HCT116 (cell line): Measurements from ENCODE around the gene NGEF. TPM values are rescaled to one million over a fixed set of nuclear protein-coding genes. Genes with fewer than 3 reads are reported as not detected.
A peak's percentile ranks its signal among the peaks of the same experiment; 100 is the strongest.

Experiments
- ATAC-seq: fragments of 200-7000 bp; cut with Tn5 transposase; 2 replicates; pipeline ENCODE4 v1.9.1; 2020; ENCODE audit warnings: mild to moderate bottlenecking, moderate library complexity
- BruUV-seq: library from RNA; stranded (reverse); fragments of 400-500 nt; replicated peaks from 2 replicates; lab custom pipeline; 2021; lab: Mats Ljungman, UMichigan
- CTCF ChIA-PET: fragments of 300-600 bp; sonication (Branson Sonifier 250); formaldehyde crosslinking; loops from one replicate; lab custom pipeline; 2021; ENCODE audit warnings: antibody characterized with exemption; lab: Charles Lee
- POLR2A ChIA-PET: fragments of 300-600, 350-600 bp; sonication (Branson Sonifier 250); formaldehyde crosslinking; loops from one replicate; lab custom pipeline; 2021; ENCODE audit warnings: antibody characterized with exemption; lab: Charles Lee
- RAD21 ChIA-PET, 2 experiments: fragments of 300-600 bp; sonication (Branson Sonifier 250); formaldehyde crosslinking; loops; one replicate each; lab custom pipeline; 2023; ENCODE audit warnings: low total read pairs in 2 of 2; ENCODE audit not compliant: uncharacterized antibody in 2 of 2, unreplicated experiment in 2 of 2, low non-redundant PET in 1 of 2; lab: Charles Lee
- DNase-seq: peaks from one replicate; pipeline ENCODE4 v3.0.0-alpha.2; 2010; ENCODE audit warnings: low read depth, low spot score
- H2AFZ ChIP-seq: fragments of 200-600 bp; shearing (Covaris generic), sonication (generic); 2 replicates; pipeline ENCODE4 v1.6.1; 2017; ENCODE audit warnings: low read depth, mixed run types, mixed read lengths, antibody characterized with exemption, low read length; ENCODE audit not compliant: poor library complexity, severe bottlenecking
- H3K27ac ChIP-seq: 2 replicates; pipeline ENCODE4 v1.5.1; 2012; ENCODE audit warnings: low read depth, low read length
- H3K27me3 ChIP-seq: fragments of 200-600 bp; sonication (generic); 2 replicates; pipeline ENCODE4 v1.6.1; 2016; ENCODE audit warnings: mixed run types, low read length, mixed read lengths; ENCODE audit not compliant: insufficient read depth
- H3K36me3 ChIP-seq, 2 experiments: fragments of 200-500 bp in 1 of 2; fragments of 200-600 bp in 1 of 2; sonication (Bioruptor generic) in 1 of 2; sonication (generic) in 1 of 2; 2 replicates each; pipeline versions ENCODE4 v1.5.1 to v1.6.1; 2014 to 2016; ENCODE audit warnings: low read length in 2 of 2, inconsistent platforms in 1 of 2, mixed read lengths in 1 of 2, mixed run types in 1 of 2; ENCODE audit not compliant: insufficient read depth in 2 of 2, control insufficient read depth in 1 of 2
- H3K4me1 ChIP-seq, 2 experiments: fragments of 200-600 bp in 1 of 2; sonication (generic) in 1 of 2; 2 replicates each; pipeline versions ENCODE4 v1.5.1 to v1.6.1; 2012 to 2017; ENCODE audit warnings: low read length in 2 of 2, inconsistent platforms in 1 of 2, mild to moderate bottlenecking in 1 of 2, mixed read lengths in 1 of 2, mixed run types in 1 of 2, moderate library complexity in 1 of 2; ENCODE audit not compliant: insufficient read depth in 2 of 2, control insufficient read depth in 1 of 2
- H3K4me2 ChIP-seq: fragments of 200-600 bp; sonication (generic); 2 replicates; pipeline ENCODE4 v1.6.1; 2017; ENCODE audit warnings: mixed run types, low read length, mixed read lengths
- H3K4me3 ChIP-seq, 2 experiments: fragments of 200-600 bp in 1 of 2; sonication (generic) in 1 of 2; replicated peaks in 1 of 2; 2 replicates each; pipeline ENCODE4 v1.5.1; 2011 to 2016; ENCODE audit warnings: low read length in 2 of 2, control low read depth in 1 of 2, low read depth in 1 of 2, mild to moderate bottlenecking in 1 of 2, mixed read lengths in 1 of 2, mixed run types in 1 of 2
- H3K79me2 ChIP-seq: fragments of 200-600 bp; sonication (generic); 2 replicates; pipeline ENCODE4 v1.6.1; 2017; ENCODE audit warnings: mild to moderate bottlenecking, mixed run types, low read length, moderate library complexity, mixed read lengths; ENCODE audit not compliant: insufficient read depth
- H3K9ac ChIP-seq: fragments of 200-600 bp; sonication (generic); 2 replicates; pipeline ENCODE4 v1.6.1; 2016; ENCODE audit warnings: low read length, mixed read lengths
- H3K9me2 ChIP-seq: fragments of 200-600 bp; sonication (generic), shearing (Covaris generic); 2 replicates; pipeline ENCODE4 v1.6.1; 2017; ENCODE audit warnings: mixed run types, mild to moderate bottlenecking, moderate library complexity; ENCODE audit not compliant: insufficient read depth
- H3K9me3 ChIP-seq, 2 experiments: fragments of 200-500 bp in 1 of 2; fragments of 200-600 bp in 1 of 2; sonication (Bioruptor generic) in 1 of 2; sonication (generic) in 1 of 2; 2 replicates each; pipeline ENCODE4 v1.6.1; 2014 to 2017; ENCODE audit warnings: low read length in 2 of 2, mixed read lengths in 2 of 2, inconsistent platforms in 1 of 2, low read depth in 1 of 2, mild to moderate bottlenecking in 1 of 2, mixed run types in 1 of 2, moderate library complexity in 1 of 2; ENCODE audit not compliant: control insufficient read depth in 1 of 2, insufficient read depth in 1 of 2
- H4K20me1 ChIP-seq: fragments of 200-600 bp; sonication (generic), shearing (Covaris generic); 2 replicates; pipeline ENCODE4 v1.6.1; 2017; ENCODE audit warnings: mixed run types, mild to moderate bottlenecking, moderate library complexity; ENCODE audit not compliant: insufficient read depth
- CBX3 ChIP-seq: IDR thresholded peaks from 2 replicates; pipeline ENCODE4 v1.6.1; 2012; ENCODE audit warnings: low read depth
- CEBPB ChIP-seq: IDR thresholded peaks from 2 replicates; pipeline ENCODE4 v1.6.1; 2012; ENCODE audit warnings: low read depth
- EGR1 ChIP-seq: IDR thresholded peaks from 2 replicates; pipeline ENCODE4 v1.6.1; 2012; ENCODE audit warnings: low read depth
- ELF1 ChIP-seq: IDR thresholded peaks from 2 replicates; pipeline ENCODE4 v1.6.1; 2012; ENCODE audit warnings: low read depth, borderline replicate concordance
- EZH2 ChIP-seq: fragments of 200-600 bp; sonication (generic); IDR thresholded peaks from 2 replicates; pipeline ENCODE4 v1.6.1; 2017; ENCODE audit warnings: antibody characterized with exemption, mixed run types
- EZH2phosphoT487 ChIP-seq: fragments of 200-600 bp; IDR thresholded peaks from 2 replicates; pipeline ENCODE4 v1.6.1; 2018; ENCODE audit warnings: antibody characterized with exemption, borderline replicate concordance
- FOSL1 ChIP-seq: IDR thresholded peaks from 2 replicates; pipeline ENCODE4 v1.6.1; 2012; ENCODE audit warnings: low read depth
- JUND ChIP-seq: IDR thresholded peaks from 2 replicates; pipeline ENCODE4 v1.6.1; 2012
- POLR2A ChIP-seq: IDR thresholded peaks from 2 replicates; pipeline ENCODE4 v1.7.0; 2011; ENCODE audit warnings: borderline replicate concordance; ENCODE audit not compliant: insufficient read depth, insufficient read length; ENCODE audit errors: extremely low read depth
- POLR2AphosphoS5 ChIP-seq: IDR thresholded peaks from 2 replicates; pipeline ENCODE4 v1.6.1; 2011; ENCODE audit warnings: mild to moderate bottlenecking, low read depth, low read length, moderate library complexity
- RAD21 ChIP-seq: IDR thresholded peaks from 2 replicates; pipeline ENCODE4 v1.6.1; 2012; ENCODE audit warnings: low read depth, mild to moderate bottlenecking
- SIN3A ChIP-seq: IDR thresholded peaks from 2 replicates; pipeline ENCODE4 v1.6.1; 2012; ENCODE audit warnings: low read depth
- SP1 ChIP-seq: IDR thresholded peaks from 2 replicates; pipeline ENCODE4 v1.6.1; 2012; ENCODE audit warnings: low read depth
- SRF ChIP-seq: IDR thresholded peaks from 2 replicates; pipeline ENCODE4 v1.6.1; 2012; ENCODE audit warnings: low read depth
- TCF7L2 ChIP-seq: IDR thresholded peaks from 2 replicates; pipeline ENCODE4 v1.7.0; 2011; ENCODE audit warnings: borderline replicate concordance, inconsistent platforms; ENCODE audit not compliant: insufficient read depth, insufficient read length; ENCODE audit errors: extremely low read depth
- ZFX ChIP-seq: fragments of 450-650 bp; IDR thresholded peaks from 2 replicates; pipeline ENCODE4 v1.6.1; 2017
- ZNF274 ChIP-seq: fragments of 200-500 bp; sonication (Bioruptor generic); IDR thresholded peaks from 2 replicates; pipeline ENCODE4 v1.6.1; 2014; ENCODE audit warnings: mild to moderate bottlenecking, low read depth, low read length, inconsistent platforms
- intact Hi-C: fragments of 100-400 bp; cut with micrococcal nuclease; formaldehyde crosslinking; loops from 2 replicates; pipeline ENCODE4 v1.10.0; 2022
- total RNA-seq: library from RNA; stranded (reverse); gene quantifications from one replicate; pipeline ENCODE4 v1.2.1, GENCODE V29; 2021; ENCODE audit not compliant: unreplicated experiment
- TF ChIP-seq, protein P1 (sequence below): IDR thresholded peaks from 2 replicates; pipeline ENCODE4 v1.6.1; 2012
- TF ChIP-seq, protein P2 (sequence below), 3 experiments: fragments of 200-600 bp in 1 of 3; sonication (generic) in 1 of 3; IDR thresholded peaks in 2 of 3; conservative IDR thresholded peaks in 1 of 3; 2 replicates each; pipeline ENCODE4 v1.5.1; 2012 to 2017; ENCODE audit warnings: low read depth in 2 of 3, low read length in 2 of 3, antibody characterized with exemption in 1 of 3, borderline replicate concordance in 1 of 3, control low read depth in 1 of 3, mild to moderate bottlenecking in 1 of 3, mixed read lengths in 1 of 3, mixed run types in 1 of 3, moderate library complexity in 1 of 3; ENCODE audit not compliant: insufficient read depth in 1 of 3
- TF ChIP-seq, protein P3 (sequence below): IDR thresholded peaks from 2 replicates; pipeline ENCODE4 v1.6.1; 2011; ENCODE audit warnings: mild to moderate bottlenecking, low read length, moderate library complexity; ENCODE audit not compliant: insufficient replicate concordance; ENCODE audit errors: extremely low read depth
- TF ChIP-seq, protein P4 (sequence below): IDR thresholded peaks from 2 replicates; pipeline ENCODE4 v1.6.1; 2012; ENCODE audit warnings: low read depth

Gene NGEF
- total RNA-seq, 1 experiment from 2014 or later = 12.6 TPM

DNA sequence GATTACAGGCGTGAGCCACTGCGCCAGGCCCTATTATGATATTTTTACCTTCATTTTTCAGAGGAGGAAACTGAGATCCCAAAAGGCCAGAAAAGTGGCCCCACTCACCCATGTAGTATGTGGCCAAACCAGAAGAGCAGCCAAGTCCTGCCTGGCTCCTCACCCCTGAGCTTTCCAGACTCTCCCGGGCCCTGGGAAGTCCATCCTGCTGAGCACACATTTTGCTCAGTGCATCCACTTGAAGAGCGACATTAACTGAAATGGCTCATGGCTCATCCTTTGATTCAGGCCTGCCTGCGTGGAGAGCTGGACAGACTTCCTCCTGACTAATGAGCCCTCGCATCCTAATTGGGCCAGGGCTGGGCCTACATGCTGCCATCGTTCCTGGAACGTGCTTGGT is 9.5 kb upstream of the NGEF start (continued):
- TF ChIP-seq SRF (no peak), TCF7L2 (no peak), SP1 (no peak)

DNA sequence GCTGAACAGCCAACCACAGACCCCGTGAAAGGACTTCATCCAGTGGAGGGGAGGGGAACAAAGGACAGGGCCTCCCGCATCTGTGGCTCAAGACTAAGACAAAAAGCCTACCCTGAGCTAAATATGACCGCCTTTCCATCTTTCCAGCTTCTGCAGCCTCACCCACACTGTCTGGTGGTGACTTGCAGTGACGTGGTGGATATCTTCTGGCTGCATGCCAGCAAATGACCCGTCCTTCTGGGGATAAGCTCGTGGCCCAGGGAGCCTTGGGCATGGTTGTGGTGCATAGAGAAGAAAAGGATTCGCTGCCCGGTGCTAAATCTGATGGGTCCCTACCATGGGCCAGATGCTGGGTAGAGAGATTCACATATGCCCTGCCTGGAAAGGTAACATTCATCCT is 8.7 kb upstream of the NGEF start:
- CTCF ChIA-PET = no interaction called here
- H3K9me3 ChIP-seq = no peaks in the 10 kb centered on the region
- intact Hi-C loops = no loop called here
- TF ChIP-seq POLR2A (no peak), SP1 (no peak), EGR1 (no peak), RAD21 (no peak), SIN3A (no peak), FOSL1 (no peak), EZH2 (no peak), ZNF274 (no peak), CEBPB (no peak), SRF (no peak), JUND (no peak), CBX3 (no peak), ZFX (no peak), POLR2AphosphoS5 (no peak), ELF1 (no peak), EZH2phosphoT487 (no peak)
- TF ChIP-seq, protein P1, sequence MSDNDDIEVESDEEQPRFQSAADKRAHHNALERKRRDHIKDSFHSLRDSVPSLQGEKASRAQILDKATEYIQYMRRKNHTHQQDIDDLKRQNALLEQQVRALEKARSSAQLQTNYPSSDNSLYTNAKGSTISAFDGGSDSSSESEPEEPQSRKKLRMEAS = no peak
- TF ChIP-seq, protein P2, sequence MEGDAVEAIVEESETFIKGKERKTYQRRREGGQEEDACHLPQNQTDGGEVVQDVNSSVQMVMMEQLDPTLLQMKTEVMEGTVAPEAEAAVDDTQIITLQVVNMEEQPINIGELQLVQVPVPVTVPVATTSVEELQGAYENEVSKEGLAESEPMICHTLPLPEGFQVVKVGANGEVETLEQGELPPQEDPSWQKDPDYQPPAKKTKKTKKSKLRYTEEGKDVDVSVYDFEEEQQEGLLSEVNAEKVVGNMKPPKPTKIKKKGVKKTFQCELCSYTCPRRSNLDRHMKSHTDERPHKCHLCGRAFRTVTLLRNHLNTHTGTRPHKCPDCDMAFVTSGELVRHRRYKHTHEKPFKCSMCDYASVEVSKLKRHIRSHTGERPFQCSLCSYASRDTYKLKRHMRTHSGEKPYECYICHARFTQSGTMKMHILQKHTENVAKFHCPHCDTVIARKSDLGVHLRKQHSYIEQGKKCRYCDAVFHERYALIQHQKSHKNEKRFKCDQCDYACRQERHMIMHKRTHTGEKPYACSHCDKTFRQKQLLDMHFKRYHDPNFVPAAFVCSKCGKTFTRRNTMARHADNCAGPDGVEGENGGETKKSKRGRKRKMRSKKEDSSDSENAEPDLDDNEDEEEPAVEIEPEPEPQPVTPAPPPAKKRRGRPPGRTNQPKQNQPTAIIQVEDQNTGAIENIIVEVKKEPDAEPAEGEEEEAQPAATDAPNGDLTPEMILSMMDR (IDR thresholded peaks at IDR 0.05 in 2 of 3, conservative IDR thresholded peaks at IDR 0.05 in 1 of 3; ENCODE audit: borderline replicate concordance in 1 of 3, insufficient read depth in 1 of 3, low read depth in 2 of 3, low read length in 2 of 3) = no peak
- TF ChIP-seq, protein P3, sequence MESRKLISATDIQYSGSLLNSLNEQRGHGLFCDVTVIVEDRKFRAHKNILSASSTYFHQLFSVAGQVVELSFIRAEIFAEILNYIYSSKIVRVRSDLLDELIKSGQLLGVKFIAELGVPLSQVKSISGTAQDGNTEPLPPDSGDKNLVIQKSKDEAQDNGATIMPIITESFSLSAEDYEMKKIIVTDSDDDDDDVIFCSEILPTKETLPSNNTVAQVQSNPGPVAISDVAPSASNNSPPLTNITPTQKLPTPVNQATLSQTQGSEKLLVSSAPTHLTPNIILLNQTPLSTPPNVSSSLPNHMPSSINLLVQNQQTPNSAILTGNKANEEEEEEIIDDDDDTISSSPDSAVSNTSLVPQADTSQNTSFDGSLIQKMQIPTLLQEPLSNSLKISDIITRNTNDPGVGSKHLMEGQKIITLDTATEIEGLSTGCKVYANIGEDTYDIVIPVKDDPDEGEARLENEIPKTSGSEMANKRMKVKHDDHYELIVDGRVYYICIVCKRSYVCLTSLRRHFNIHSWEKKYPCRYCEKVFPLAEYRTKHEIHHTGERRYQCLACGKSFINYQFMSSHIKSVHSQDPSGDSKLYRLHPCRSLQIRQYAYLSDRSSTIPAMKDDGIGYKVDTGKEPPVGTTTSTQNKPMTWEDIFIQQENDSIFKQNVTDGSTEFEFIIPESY = no peak
- TF ChIP-seq, protein P4, sequence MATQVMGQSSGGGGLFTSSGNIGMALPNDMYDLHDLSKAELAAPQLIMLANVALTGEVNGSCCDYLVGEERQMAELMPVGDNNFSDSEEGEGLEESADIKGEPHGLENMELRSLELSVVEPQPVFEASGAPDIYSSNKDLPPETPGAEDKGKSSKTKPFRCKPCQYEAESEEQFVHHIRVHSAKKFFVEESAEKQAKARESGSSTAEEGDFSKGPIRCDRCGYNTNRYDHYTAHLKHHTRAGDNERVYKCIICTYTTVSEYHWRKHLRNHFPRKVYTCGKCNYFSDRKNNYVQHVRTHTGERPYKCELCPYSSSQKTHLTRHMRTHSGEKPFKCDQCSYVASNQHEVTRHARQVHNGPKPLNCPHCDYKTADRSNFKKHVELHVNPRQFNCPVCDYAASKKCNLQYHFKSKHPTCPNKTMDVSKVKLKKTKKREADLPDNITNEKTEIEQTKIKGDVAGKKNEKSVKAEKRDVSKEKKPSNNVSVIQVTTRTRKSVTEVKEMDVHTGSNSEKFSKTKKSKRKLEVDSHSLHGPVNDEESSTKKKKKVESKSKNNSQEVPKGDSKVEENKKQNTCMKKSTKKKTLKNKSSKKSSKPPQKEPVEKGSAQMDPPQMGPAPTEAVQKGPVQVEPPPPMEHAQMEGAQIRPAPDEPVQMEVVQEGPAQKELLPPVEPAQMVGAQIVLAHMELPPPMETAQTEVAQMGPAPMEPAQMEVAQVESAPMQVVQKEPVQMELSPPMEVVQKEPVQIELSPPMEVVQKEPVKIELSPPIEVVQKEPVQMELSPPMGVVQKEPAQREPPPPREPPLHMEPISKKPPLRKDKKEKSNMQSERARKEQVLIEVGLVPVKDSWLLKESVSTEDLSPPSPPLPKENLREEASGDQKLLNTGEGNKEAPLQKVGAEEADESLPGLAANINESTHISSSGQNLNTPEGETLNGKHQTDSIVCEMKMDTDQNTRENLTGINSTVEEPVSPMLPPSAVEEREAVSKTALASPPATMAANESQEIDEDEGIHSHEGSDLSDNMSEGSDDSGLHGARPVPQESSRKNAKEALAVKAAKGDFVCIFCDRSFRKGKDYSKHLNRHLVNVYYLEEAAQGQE = no peak
- TF ChIP-seq, all 23 proteins: peak for 0
- Histone ChIP-seq H3K9me2 (no peaks in the 10 kb centered on the region), H3K4me1 (peaks cover 7 to 25% of the 10 kb centered on the region in 2 experiments; a peak in 3 of 4 replicates), H3K27ac (no peak overlapping the region), H3K79me2 (no peaks in the 10 kb centered on the region), H3K36me3 (no peaks in the 10 kb centered on the region), H4K20me1 (no peaks in the 10 kb centered on the region), H3K27me3 (no peaks in the 10 kb centered on the region), H2AFZ (no peak overlapping the region), H3K4me3 (no peak overlapping the region), H3K4me2 (0 out of 2 replicates have a peak overlapping the region, but pooled peaks have one; percentile 2), H3K9ac (no peak overlapping the region)
- POLR2A ChIA-PET = no interaction called here
- RAD21 ChIA-PET = no interaction called here
- DNase-seq = no peak
- BruUV-seq = no TSS peak
- no peak for ATAC-seq
